Lung (tissue), 12 donors: ENCODE data around the gene NGRN. TPM values are rescaled to one million over a fixed set of nuclear protein-coding genes. Genes with fewer than 3 reads are reported as not detected.

Experiments
- ATAC-seq: fragments of 200-7000 bp; cut with Tn5 transposase; one replicate; pipeline ENCODE4 v1.9.1; 2020; ENCODE audit warnings: moderate number of reproducible peaks; ENCODE audit not compliant: insufficient read depth, low FRiP score
- DNase-seq, 3 donors: peaks; one replicate each; pipeline ENCODE4 v3.0.0-alpha.2; 2013 to 2017
- H3K27ac ChIP-seq, 2 donors: one replicate each; pipeline ENCODE4 v1.5.1; 2013; ENCODE audit warnings: mild to moderate bottlenecking in 2 of 2, moderate library complexity in 2 of 2, control low read depth in 1 of 2, inconsistent platforms in 1 of 2, low read depth in 1 of 2, low read length in 1 of 2
- H3K27me3 ChIP-seq, 3 donors: one replicate each; pipeline ENCODE4 v1.5.1; 2013; ENCODE audit warnings: low read length in 2 of 3; ENCODE audit not compliant: control insufficient read depth in 3 of 3, insufficient read depth in 3 of 3
- H3K36me3 ChIP-seq, 4 donors: one replicate each; pipeline ENCODE4 v1.5.1; 2013; ENCODE audit warnings: low read length in 4 of 4, mild to moderate bottlenecking in 1 of 4, moderate library complexity in 1 of 4; ENCODE audit not compliant: control insufficient read depth in 4 of 4, insufficient read depth in 4 of 4
- H3K4me1 ChIP-seq, 5 donors: one replicate each; pipeline ENCODE4 v1.5.1; 2013; ENCODE audit warnings: low read length in 5 of 5, mild to moderate bottlenecking in 2 of 5, moderate library complexity in 1 of 5; ENCODE audit not compliant: control insufficient read depth in 5 of 5, insufficient read depth in 5 of 5
- H3K4me3 ChIP-seq: one replicate; pipeline ENCODE4 v1.5.1; 2013; ENCODE audit warnings: mild to moderate bottlenecking, control low read depth, moderate library complexity
- H3K9ac ChIP-seq, 2 donors: one replicate each; pipeline ENCODE4 v1.5.1; 2013; ENCODE audit warnings: low read length in 2 of 2, control low read depth in 1 of 2; ENCODE audit not compliant: insufficient read depth in 1 of 2
- H3K9me3 ChIP-seq, 4 donors: one replicate each; pipeline ENCODE4 v1.5.1; 2013; ENCODE audit warnings: low read length in 3 of 4, mild to moderate bottlenecking in 1 of 4, moderate library complexity in 1 of 4; ENCODE audit not compliant: control insufficient read depth in 4 of 4, insufficient read depth in 3 of 4
- WGBS, 2 donors: extraction: QIAGEN DNeasy Blood & Tissue Kit; methylation state at CpG; one replicate each; pipeline ENCODE4 v1.1.7; 2013; 5-methylcytosine and 5-hydroxymethylcytosine counted together
- polyA plus RNA-seq, 2 donors: library from polyadenylated mRNA; stranded (reverse); fragments of 200-250 nt; gene quantifications; one replicate each; pipeline ENCODE4 v1.2.1, GENCODE V29; 2013
- total RNA-seq, 2 donors: library from RNA; depleted of rRNA in 1 of 2; stranded (reverse); fragments of >200 nt in 1 of 2; gene quantifications; one replicate each; pipeline ENCODE4 v1.2.1, GENCODE V29; 2014 to 2021
- TF ChIP-seq, protein P1 (sequence below): IDR thresholded peaks from 2 replicates; pipeline ENCODE4 v1.5.1; 2012; ENCODE audit warnings: mild to moderate bottlenecking; ENCODE audit errors: control extremely low read depth, extremely low read depth
- donor health status: control.
- donor health status: control.
- donor health status: Bipolar disorder and iron deficiency.
- donor health status: healthy.
- donor health status: DM: yes; HTN: yes; CAD: no.

NGRN gene
- total and polyA plus RNA-seq, 4 donors, result 55.2 to 89.2 (median 71.2) TPM

DNA sequence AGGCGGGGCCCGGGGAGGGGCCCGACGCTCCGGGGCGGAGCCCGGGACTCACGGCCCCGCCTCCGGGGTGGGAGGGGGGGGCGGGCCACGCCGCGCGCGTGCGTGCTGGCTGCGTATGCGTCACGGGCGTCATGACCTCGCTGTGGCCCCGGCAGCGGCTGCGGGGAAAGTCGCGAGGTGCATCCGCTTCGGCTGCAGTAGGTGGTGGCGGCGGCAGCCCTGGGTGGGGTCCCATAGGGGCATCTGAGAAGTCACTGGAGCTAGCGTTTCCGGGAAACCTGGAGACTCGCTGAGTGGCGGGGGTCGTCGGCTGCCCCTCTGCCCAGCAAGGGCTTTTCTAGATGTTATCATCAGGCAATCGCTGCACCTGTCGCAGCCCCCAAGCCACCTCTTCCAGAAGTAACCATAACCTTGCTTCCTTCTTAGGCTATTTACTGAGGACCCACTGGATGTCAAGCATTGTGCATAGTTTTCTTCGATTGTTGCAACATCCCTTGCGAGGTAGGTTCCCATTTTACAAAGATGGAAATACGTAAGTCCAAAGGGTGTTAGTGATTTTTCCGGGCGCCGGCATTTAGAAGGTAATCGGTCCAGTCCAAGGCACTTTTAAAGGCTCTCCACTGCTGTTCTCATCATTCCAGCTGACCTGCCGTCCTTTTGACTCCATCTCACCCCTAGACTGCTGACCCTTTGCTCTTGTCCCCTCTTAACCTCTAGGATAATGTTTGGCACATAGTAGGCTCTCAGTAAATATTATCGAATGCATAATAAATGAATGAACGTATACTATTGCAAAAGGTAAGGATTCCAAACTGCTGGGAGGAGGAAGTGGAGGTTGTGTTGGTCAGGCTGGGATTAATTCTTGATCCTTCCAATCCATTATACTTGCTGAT, 31.1 kb upstream of the NGRN start, which contains the start of gene GDPGP1:
Gene GDPGP1 (plus strand): TSS at position 114 of the 893 bp plus-strand sequence. CDS start 6,700 bp downstream, outside the sequence.
- Histone ChIP-seq H3K27me3 (no peaks in the 10 kb centered on the region), H3K4me3 (peak within 1 kb of the TSS; percentile 86), H3K9ac (peak within 1 kb of the TSS; percentile 73 to 93), H3K27ac (peak within 1 kb of the TSS; percentile 93 to 97), H3K36me3 (peaks cover 3 to 14% (median 7%) of the 10 kb centered on the region in 4 donors), H3K4me1 (peaks cover 0 to 19% (median 3%) of the 10 kb centered on the region in 5 donors), H3K9me3 (no peaks in the 10 kb centered on the region)
- ATAC-seq (no peak), DNase-seq (peak in 1 of 3 donors; percentile 21)
- WGBS, 2 donors, result 3 to 6% methylated on average over 36 to 49 of the region's 49 CpGs
- TF ChIP-seq, protein P1, sequence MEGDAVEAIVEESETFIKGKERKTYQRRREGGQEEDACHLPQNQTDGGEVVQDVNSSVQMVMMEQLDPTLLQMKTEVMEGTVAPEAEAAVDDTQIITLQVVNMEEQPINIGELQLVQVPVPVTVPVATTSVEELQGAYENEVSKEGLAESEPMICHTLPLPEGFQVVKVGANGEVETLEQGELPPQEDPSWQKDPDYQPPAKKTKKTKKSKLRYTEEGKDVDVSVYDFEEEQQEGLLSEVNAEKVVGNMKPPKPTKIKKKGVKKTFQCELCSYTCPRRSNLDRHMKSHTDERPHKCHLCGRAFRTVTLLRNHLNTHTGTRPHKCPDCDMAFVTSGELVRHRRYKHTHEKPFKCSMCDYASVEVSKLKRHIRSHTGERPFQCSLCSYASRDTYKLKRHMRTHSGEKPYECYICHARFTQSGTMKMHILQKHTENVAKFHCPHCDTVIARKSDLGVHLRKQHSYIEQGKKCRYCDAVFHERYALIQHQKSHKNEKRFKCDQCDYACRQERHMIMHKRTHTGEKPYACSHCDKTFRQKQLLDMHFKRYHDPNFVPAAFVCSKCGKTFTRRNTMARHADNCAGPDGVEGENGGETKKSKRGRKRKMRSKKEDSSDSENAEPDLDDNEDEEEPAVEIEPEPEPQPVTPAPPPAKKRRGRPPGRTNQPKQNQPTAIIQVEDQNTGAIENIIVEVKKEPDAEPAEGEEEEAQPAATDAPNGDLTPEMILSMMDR, result no peak

DNA sequence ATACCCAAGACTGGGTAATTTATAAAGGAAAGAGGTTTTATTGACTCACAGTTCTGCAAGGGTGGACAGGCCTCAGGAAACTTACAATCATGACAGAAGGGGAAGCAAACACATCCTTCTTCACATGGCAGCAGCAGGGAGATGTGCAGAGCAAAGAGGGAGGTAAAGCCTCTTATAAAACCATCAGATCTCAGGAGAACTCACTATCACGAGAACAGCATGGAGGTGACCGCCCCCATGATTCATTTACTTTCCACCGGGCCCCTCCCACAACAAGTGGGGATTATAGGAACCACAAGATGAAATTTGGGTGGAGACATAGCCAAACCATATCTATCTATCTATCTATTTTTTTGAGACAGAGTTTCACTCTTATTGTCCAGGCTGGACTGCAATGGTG, 26.1 kb upstream of the NGRN start:
- Histone ChIP-seq H3K4me1 (peaks cover 0 to 6% (median 3%) of the 10 kb centered on the region in 5 donors), H3K9ac (no peak overlapping the region), H3K27me3 (no peaks in the 10 kb centered on the region), H3K9me3 (no peaks in the 10 kb centered on the region), H3K27ac (no peak overlapping the region), H3K4me3 (no peak overlapping the region), H3K36me3 (peaks cover 0 to 9% (median 3%) of the 10 kb centered on the region in 4 donors)
- 87 to 93% methylated on average over 3 of the region's 3 CpGs for WGBS, 2 donors
- TF ChIP-seq, protein P1, result no peak
- DNase-seq (no peak), ATAC-seq (no peak)

DNA sequence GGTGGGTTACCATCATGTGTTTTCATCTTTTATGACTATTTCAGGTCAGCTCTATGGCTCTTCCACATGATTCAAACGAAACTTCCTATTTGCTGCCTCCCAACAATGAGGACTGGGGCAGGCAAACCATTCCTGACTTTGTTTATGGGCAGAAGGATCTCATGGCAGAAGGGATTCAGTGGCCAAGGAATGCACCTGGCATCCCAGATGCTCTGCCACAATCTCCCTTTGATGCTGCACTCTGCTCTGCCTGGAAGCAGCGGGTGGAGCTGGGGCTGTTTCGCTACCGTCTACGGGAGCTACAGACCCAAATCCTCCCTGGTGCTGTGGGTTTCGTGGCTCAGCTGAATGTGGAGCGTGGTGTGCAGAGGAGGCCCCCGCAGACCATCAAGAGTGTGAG, 24.6 kb upstream of the NGRN start:
- H3K36me3 ChIP-seq, result peaks cover 0 to 9% (median 3%) of the 10 kb centered on the region in 4 donors
- H3K4me1 ChIP-seq, result no peaks in the 10 kb centered on the region
- WGBS, 2 donors, result 92 to 94% methylated on average over 8 of the region's 8 CpGs
- H3K9ac ChIP-seq, result no peak overlapping the region
- no peak overlapping the region for H3K27ac ChIP-seq
- DNase-seq (no peak), ATAC-seq (no peak)
- H3K27me3 ChIP-seq, result no peaks in the 10 kb centered on the region
- TF ChIP-seq, protein P1, result no peak
- no peak overlapping the region for H3K4me3 ChIP-seq
- H3K9me3 ChIP-seq, result no peaks in the 10 kb centered on the region
